GM12865 (cell line): ENCODE results near the gene MIER3.

Source experiments
- DNase-seq: peaks from one replicate; pipeline ENCODE4 v3.0.0; 2010; ENCODE audit warnings: low read depth
- H3K4me3 ChIP-seq: 2 replicates; pipeline ENCODE4 v1.5.1; 2011; ENCODE audit warnings: mild to moderate bottlenecking, low read depth, low read length, control low read depth
- TF ChIP-seq, protein P1 (sequence below): IDR thresholded peaks from 2 replicates; pipeline ENCODE4 v1.5.1; 2011; ENCODE audit warnings: low read length, control low read depth, low read depth, inconsistent platforms; ENCODE audit not compliant: insufficient read depth; ENCODE audit errors: missing control alignments

MIER3 gene

DNA sequence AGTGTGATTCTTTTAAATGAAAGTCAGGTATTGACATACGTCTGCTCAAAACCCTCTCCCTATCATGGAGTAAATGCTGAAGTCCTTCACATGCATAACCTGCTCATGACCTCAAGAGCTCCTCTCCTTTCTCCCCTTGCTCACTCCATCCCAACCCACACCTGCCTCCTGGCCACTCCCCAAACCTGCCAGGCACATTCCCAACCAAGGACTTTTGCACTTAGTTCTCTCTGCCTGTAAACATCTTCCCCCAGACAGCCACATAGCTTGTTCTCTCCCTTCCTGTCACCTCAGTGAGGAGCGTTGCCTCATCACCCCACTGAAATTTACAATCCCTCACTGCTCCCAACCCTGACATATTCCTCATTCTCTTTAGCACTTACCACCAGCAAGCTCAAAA lies 33.9 kb downstream of the MIER3 start:
- H3K4me3 ChIP-seq, result no peak overlapping the region
- TF ChIP-seq, protein P1, sequence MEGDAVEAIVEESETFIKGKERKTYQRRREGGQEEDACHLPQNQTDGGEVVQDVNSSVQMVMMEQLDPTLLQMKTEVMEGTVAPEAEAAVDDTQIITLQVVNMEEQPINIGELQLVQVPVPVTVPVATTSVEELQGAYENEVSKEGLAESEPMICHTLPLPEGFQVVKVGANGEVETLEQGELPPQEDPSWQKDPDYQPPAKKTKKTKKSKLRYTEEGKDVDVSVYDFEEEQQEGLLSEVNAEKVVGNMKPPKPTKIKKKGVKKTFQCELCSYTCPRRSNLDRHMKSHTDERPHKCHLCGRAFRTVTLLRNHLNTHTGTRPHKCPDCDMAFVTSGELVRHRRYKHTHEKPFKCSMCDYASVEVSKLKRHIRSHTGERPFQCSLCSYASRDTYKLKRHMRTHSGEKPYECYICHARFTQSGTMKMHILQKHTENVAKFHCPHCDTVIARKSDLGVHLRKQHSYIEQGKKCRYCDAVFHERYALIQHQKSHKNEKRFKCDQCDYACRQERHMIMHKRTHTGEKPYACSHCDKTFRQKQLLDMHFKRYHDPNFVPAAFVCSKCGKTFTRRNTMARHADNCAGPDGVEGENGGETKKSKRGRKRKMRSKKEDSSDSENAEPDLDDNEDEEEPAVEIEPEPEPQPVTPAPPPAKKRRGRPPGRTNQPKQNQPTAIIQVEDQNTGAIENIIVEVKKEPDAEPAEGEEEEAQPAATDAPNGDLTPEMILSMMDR, result no peak
- DNase-seq, result no peak

- TF ChIP-seq, protein P1, result no peak
- no peak for DNase-seq
- no peak overlapping the region for H3K4me3 ChIP-seq
Measured at GRCh38 chr5:56917534-56917933, 34.4 kb downstream of the MIER3 start.

DNA sequence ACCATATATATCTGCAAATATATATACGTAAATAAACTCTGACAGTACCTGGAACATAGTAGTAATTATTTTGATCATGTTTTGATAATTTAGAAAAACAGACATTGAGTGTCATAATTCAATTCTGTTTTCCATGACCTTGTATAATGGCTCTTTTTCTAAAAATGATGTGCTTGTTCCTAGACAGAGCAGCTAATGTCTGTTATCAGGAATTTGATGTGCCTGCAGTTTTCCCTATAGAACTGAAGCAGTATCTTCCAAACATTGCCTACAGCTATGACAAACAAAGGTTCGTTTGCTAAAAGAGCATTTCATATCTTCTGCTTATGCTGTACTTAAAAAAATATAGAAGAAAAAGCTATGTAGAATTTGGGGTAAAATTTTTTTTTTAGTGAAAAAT lies 37.2 kb downstream of the MIER3 start:
- no peak for DNase-seq
- TF ChIP-seq, protein P1, result no peak

DNA sequence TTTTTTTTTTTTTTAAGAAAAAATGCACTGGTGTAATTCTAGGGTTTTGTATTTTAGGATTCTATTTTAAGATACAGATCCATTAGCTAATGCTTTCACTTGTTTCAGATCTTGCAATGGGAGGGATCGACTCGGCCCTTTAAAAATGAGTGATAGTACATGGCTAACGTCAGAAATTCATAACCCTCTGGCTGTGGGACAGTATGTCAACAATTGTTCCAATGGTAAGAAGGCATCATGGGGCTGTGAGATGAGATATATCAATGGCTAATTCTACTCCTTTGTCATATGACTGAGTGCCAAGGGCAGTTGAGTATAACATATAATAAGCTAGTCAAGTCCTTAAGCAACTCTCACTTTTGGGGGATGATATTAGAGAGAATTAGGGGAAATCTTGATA lies 38.2 kb downstream of the MIER3 start:
- DNase-seq, result no peak
- H3K4me3 ChIP-seq, result no peak overlapping the region

More for the DNA sequence above, 37.2 kb downstream of the MIER3 start:
- no peak overlapping the region for H3K4me3 ChIP-seq

DNA sequence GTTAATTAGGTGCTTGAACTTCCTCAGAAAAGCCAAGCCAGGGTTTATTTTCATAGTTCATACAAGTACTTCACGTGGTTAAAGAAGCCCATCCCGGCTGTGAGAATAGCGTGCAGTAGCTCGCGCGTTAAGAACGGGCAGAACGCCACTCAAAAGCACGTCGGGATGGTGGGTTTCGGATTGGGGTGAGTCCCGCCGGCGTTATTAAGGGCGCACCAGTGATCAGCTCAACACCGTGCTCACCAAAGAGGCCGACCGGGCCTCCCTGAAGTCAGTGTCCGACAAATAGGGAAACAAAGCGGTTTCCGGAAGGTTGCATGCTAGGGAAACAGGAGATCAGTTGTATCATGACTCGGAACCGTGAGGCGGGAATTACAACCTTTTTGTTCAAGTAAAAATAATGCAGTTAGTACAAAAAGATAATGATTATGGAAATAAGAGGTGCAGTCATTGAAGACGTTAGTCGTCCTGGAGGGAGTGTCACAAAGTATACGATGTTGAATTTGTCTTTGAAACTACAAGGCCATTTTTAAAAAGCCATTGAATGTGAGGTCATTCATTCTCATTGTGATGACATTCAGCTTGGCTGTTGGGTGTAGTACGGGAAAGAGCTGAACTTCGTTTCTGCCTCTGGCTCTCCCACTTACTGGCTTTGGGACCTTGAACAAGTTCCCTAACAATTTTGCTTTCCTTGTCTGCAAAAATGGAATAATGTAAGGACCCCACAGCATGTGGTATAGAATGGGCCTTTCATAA lies 41.5 kb downstream of the MIER3 start:
- peak overlapping the region; percentile 53 for H3K4me3 ChIP-seq
- TF ChIP-seq, protein P1, result no peak
- DNase-seq, result peak; percentile 79

More for the DNA sequence above, 38.2 kb downstream of the MIER3 start:
- TF ChIP-seq, protein P1, result no peak

DNA sequence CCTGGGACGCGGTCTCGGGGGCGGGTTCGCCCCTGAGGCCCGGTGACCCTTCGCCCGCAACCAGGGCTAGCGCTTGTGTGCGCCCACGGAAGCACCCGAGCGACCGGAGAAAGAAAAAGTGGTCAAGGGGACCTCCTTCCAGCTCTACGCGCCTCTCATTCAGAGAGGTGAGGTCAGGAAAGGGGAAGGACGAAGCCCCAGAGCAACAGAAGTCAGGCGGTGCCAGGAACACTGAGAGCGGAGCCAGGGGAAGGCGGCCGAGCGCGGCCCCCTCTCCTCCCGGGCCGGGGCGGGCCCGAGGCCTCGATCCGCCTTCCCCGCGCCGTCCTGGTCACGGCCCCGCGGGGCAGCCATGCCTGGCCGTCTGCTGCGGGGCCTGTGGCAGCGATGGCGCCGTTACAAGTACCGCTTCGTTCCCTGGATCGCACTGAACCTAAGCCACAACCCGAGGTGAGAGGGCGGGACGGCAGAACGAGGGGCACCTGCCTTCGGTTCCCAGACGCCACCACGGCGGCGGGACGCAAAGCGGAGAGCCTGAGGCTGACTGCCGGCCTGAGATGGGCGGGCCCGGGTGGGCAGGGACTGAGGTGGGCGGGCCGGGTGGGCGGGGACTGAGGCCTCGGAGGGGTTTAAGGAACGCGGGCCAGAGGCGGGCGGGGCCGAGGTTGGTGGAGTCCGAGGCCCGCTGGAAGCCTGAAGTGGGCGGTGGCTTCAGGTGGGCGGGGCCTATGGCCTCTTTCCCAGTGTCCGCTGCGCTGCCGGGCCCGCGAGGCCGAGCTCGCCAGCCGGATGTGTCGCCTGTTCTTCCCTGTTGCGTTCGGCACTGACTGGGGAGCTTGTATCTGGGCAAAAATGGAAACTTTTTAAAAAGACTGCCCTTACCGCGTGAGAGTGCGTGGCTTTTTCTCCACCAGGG lies 42.4 kb downstream of the MIER3 start, which contains the start of gene SETD9:
Gene SETD9, plus strand, starts transcription at position 303 of the 916 bp plus-strand sequence. Its CDS starts 50 bp downstream, at position 353.
- TF ChIP-seq, protein P1, result no peak
- peak; percentile 99 for DNase-seq
- H3K4me3 ChIP-seq, result peak within 1 kb of the TSS; percentile 59
